HUES6 (cell line): Measurements from ENCODE around the gene STUM.

ENCODE experiments used
- H3K27ac ChIP-seq: 2 replicates; pipeline ENCODE4 v1.7.0; 2013; ENCODE audit warnings: low read depth, mild to moderate bottlenecking, low read length, inconsistent platforms
- H3K27me3 ChIP-seq: 2 replicates; pipeline ENCODE4 v1.6.1; 2013; ENCODE audit warnings: low read length; ENCODE audit not compliant: control insufficient read depth, insufficient read depth
- H3K36me3 ChIP-seq: 2 replicates; pipeline ENCODE4 v1.6.1; 2013; ENCODE audit warnings: low read length; ENCODE audit not compliant: control insufficient read depth, insufficient read depth
- H3K4me1 ChIP-seq: 2 replicates; pipeline ENCODE4 v1.6.1; 2013; ENCODE audit warnings: low read length; ENCODE audit not compliant: control insufficient read depth, insufficient read depth
- H3K4me3 ChIP-seq: 2 replicates; pipeline ENCODE4 v1.5.1; 2013; ENCODE audit warnings: low read depth, low read length
- H3K9ac ChIP-seq: one replicate; pipeline ENCODE4 v1.6.1; 2013; ENCODE audit warnings: mild to moderate bottlenecking, low read length
- H3K9me3 ChIP-seq: 2 replicates; pipeline ENCODE4 v1.6.1; 2013; ENCODE audit warnings: low read depth, low read length; ENCODE audit not compliant: control insufficient read depth, insufficient read depth

The STUM gene

DNA sequence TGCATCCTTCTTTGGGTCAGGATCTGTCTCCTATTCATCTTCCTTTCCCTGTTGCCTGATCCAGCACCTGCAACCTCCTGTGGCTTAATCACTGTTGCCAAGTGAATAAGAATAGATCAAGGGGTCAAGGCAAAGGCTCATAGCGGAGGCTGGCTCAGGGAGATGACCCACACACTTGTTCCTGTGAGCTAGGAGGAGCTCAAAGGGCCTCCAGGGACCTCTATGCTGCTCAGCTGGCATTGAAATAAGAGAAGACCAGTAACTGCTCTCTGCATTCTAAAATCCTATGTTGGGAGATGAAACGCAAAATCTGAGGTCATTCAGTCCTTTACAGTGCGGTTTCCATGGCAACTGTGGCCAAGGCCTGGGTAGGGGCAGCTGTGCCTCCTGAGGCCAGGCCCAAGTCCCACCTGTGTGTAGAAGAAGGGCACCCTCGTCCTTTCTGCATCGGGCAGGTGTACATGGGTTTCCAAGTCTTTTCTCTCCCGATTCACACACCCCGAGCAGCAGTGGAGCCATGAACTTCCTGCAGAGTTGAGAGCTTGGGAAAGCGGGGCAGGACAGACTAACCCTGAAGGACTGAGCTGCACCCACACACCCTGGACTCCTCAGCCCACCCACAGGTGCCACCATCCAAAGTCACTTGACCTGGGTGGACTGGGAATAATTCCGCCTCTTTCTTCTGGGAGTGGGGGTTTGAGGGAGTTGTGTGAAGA, 27.8 kb upstream of the STUM start:
- Histone ChIP-seq H3K27me3 (peaks cover 47% of the 10 kb centered on the region), H3K27ac (no peak overlapping the region), H3K4me3 (no peak overlapping the region), H3K9ac (no peak overlapping the region), H3K9me3 (no peaks in the 10 kb centered on the region), H3K4me1 (peaks cover 18% of the 10 kb centered on the region), H3K36me3 (no peaks in the 10 kb centered on the region)

DNA sequence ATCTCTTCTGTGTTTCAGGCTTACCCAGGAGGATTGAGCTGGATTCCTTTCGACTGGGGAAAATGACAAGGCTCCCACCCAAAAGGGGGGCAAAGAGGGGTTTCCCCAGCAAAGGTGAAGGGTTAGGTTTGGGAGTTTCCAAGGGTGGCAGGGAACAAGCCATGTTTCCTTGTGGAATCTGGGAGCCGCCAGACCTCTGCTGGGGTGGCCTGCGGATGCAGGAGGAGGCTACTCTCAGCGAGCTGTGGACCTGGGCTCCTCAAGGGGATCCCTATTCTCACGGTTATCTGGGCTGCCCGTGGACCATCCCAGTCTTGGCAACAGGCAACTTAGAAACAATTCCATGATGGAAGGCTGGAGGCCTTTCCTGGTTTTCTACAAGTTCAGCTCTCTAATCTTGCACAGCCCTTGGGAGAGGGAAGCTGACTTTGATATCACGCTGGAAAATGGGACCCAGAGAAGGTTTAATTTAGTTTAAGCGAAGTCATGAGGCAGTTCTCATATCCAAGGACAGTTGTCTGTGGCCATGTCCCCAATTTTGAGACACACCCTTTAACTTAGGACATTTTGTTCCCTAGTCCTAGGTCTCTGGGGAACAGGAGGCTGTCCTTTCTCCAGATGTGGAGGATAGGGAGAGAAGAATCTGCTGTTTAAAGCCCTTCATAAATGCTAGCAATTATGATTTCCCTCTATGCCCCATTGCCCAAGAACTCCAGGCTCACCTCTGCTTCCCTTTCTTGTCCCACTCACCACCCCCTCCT, 24.7 kb upstream of the STUM start:
- no peak overlapping the region for H3K4me3 ChIP-seq
- peaks cover 17% of the 10 kb centered on the region for H3K27me3 ChIP-seq
- H3K9ac ChIP-seq: no peak overlapping the region
- H3K4me1 ChIP-seq: peaks cover 18% of the 10 kb centered on the region
- no peak overlapping the region for H3K27ac ChIP-seq
- H3K36me3 ChIP-seq: no peaks in the 10 kb centered on the region
- H3K9me3 ChIP-seq: no peaks in the 10 kb centered on the region

DNA sequence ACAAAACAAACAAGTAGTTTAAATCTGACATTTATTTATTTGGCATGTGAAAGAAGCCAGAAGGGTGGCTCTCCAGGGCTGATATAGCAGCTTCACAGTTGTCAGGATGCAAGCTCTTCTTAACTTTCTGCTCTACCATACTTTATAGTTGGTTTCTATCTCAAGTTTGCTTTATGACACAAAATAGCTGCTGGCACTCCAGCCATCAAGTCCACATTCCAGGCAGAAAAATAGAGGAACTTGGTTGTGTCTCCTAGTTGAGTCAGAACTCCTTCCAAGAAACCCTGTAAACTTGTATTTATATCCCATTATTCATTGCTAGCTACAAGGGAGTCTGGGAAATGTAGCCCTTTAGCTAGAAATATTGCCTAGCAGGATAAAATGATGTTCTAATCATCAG, 24.0 kb upstream of the STUM start:
- Histone ChIP-seq H3K9ac (no peak overlapping the region), H3K27ac (no peak overlapping the region), H3K4me1 (peaks cover 15% of the 10 kb centered on the region), H3K27me3 (peaks cover 10% of the 10 kb centered on the region; the same call in 1 of the 2 replicates), H3K9me3 (no peaks in the 10 kb centered on the region), H3K4me3 (no peak overlapping the region), H3K36me3 (no peaks in the 10 kb centered on the region)

DNA sequence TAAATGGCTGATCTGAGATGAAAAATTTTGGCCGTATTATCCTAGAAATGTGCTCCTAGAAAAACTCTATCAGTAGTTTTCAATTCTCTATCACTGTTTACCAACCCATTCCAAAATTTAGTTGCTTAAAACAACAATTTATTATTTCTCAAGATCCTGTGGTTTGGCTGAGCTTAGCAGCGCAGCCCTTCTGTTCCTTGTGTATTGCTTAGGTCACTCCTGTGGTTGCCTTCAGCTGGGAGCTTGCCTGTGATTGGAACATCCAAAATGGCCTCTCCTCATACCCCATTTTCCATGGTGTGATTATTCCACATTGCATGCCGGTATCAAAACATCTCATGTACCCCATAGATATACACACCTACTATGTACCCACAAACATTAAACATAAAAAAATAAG, 22.8 kb upstream of the STUM start:
- H3K27me3 ChIP-seq: peaks cover 7% of the 10 kb centered on the region; the same call in 1 of the 2 replicates
- H3K27ac ChIP-seq: no peak overlapping the region
- H3K9me3 ChIP-seq: no peaks in the 10 kb centered on the region
- no peak overlapping the region for H3K4me3 ChIP-seq
- no peak overlapping the region for H3K9ac ChIP-seq
- no peaks in the 10 kb centered on the region for H3K36me3 ChIP-seq
- peaks cover 3% of the 10 kb centered on the region; the same call in 1 of the 2 replicates for H3K4me1 ChIP-seq

DNA sequence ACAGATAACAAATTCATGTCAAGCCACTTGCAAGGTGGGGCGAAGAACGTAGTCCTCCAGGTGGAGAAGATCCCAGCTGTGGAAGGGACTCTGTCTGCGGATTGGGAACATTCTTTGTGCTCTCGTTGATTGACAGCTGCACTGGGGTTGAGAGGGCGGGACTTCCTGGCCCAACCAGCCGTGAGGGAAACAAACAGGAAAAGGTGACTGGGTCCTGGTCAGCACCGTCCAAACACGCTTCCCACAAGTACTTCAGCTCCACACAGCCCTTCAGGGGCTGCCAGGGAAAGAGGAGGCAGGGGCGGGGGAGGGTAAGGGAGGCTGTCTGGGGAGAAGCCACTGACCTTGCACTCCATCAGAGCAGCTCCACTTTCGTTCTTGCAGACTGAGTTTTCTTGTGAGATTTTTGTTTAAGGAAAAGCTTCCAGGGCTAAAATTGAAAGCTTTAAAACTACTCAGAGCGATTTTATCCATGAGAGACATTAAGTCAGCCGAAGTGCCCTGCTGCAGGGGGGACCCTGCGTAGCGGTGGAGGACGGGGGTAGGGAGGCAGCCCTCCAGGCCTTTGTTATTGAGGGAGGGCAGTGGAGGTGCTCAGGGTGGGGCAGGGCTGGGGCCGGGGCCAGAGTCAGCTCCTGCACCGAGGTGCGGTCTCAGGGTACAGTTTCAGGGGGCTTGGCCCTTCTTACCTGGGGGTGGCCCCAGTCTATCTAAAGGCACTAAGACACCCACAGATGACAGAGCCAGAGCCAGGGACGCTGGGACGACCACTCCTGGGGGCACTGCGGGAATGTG, 21.6 kb upstream of the STUM start:
- Histone ChIP-seq H3K4me3 (no peak overlapping the region), H3K9me3 (no peaks in the 10 kb centered on the region), H3K27ac (no peak overlapping the region), H3K4me1 (no peaks in the 10 kb centered on the region; the same call in 1 of the 2 replicates), H3K9ac (no peak overlapping the region), H3K36me3 (no peaks in the 10 kb centered on the region), H3K27me3 (peaks cover 4% of the 10 kb centered on the region; the same call in 1 of the 2 replicates)

DNA sequence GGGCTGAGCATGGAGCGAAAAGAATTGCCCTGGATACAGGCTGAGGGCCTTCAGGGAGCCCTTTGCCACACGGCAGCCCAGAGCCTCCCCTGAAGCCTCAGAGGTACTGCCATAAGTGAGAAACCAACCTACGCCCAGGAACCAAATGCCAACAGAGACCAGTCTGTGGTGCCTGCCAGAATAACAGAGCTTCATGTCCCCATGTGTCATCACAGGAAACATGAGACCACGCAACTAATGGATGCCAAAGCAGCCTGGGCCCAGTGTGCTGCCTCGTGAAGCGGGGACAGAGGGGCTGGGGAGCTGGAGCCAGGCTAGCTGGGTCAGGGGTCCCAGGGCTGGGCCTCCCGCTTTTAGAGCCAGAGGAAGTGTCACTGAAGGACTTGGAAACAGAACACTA, 18.7 kb upstream of the STUM start:
- peaks cover 10% of the 10 kb centered on the region; the same call in 1 of the 2 replicates for H3K4me1 ChIP-seq
- no peaks in the 10 kb centered on the region for H3K9me3 ChIP-seq
- no peaks in the 10 kb centered on the region for H3K36me3 ChIP-seq
- H3K4me3 ChIP-seq: no peak overlapping the region
- H3K27ac ChIP-seq: no peak overlapping the region
- H3K27me3 ChIP-seq: no peaks in the 10 kb centered on the region
- H3K9ac ChIP-seq: no peak overlapping the region

DNA sequence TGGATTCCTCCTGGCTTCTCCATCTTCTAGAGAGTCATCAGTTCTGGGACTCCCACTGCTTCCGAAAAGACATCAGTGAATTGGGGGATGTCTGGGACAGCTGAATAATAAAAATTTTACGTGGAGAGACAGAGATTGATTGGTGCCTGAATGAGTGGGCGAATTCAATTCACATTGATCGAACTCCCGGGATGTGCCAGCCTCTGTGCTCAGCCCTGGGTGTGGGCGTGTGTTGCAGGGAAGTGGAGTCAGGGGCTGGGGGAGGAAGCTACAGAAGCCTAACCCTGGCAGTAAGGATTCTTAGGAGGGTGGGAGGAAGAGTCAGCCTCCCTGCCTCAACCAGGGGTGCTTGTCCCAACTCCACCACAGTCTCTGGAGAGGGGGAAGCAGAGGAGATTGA, 18.0 kb upstream of the STUM start:
- Histone ChIP-seq H3K36me3 (no peaks in the 10 kb centered on the region), H3K4me1 (peaks cover 10% of the 10 kb centered on the region; the same call in 1 of the 2 replicates), H3K9ac (no peak overlapping the region), H3K27ac (no peak overlapping the region), H3K4me3 (no peak overlapping the region), H3K9me3 (no peaks in the 10 kb centered on the region), H3K27me3 (no peaks in the 10 kb centered on the region)

DNA sequence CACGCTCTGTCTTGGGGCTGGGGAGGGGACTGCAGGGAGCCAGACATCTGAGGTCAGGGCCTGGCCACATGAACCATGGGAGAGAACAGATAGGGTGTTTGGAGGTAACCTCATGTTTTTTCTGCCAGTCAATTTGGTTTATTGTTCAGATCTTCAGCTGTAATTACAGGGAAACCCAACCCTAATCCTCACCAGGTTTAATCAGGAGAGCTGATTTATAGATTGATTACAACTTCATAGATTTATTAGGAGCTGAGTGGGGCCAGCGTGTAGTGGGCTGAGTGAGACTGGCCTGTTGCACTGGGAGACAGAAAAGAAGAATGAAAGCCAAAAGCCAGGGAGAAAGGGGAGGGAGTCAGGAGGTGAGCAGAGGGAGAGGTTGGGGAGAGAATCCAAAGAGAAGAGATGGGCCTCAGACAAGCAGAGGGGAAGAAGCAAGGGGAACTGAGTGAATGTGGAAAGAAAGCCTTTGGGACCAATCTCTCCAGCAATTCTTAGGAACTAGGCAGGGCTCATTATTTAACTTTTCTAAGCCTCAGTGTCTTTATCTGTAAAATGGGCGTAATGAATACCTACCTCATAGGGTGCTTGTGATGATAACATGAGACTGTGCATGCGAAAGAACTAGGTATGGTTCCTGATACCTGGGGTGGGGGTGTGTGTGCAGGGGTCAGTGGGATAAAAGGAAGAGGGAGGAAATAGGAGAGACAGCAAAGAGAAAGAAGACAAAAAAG, 17.0 kb upstream of the STUM start:
- Histone ChIP-seq H3K4me1 (peaks cover 10% of the 10 kb centered on the region; the same call in 1 of the 2 replicates), H3K9me3 (no peaks in the 10 kb centered on the region), H3K27me3 (no peaks in the 10 kb centered on the region)

DNA sequence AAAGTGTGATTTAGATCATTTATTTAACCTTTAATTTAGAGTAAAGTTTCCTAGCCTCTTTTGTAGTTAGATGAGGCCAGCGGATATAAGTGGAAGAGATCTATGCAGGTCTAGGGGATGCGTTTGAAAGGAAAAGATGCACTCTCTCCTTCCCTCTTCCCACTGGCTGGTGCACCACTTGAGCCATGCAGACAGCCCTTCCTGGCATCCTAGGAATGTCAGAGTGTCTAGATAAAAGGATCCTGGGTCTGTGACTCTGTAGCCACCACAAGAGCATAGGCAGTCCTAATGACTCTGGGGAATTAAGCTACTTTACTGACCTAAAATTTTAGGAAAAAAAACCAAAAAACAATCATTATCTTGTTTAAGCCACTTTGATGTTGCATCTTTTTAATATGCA, 16.0 kb upstream of the STUM start:
- no peaks in the 10 kb centered on the region for H3K9me3 ChIP-seq
- no peak overlapping the region for H3K9ac ChIP-seq
- H3K27me3 ChIP-seq: no peaks in the 10 kb centered on the region
- peaks cover 10% of the 10 kb centered on the region; the same call in 1 of the 2 replicates for H3K4me1 ChIP-seq
- H3K4me3 ChIP-seq: no peak overlapping the region; the same call in 1 of the 2 replicates
- H3K36me3 ChIP-seq: no peaks in the 10 kb centered on the region
- no peak overlapping the region for H3K27ac ChIP-seq

More for the DNA sequence above, 17.0 kb upstream of the STUM start:
- H3K4me3 ChIP-seq: no peak overlapping the region
- no peaks in the 10 kb centered on the region for H3K36me3 ChIP-seq
- H3K27ac ChIP-seq: no peak overlapping the region
- no peak overlapping the region for H3K9ac ChIP-seq

DNA sequence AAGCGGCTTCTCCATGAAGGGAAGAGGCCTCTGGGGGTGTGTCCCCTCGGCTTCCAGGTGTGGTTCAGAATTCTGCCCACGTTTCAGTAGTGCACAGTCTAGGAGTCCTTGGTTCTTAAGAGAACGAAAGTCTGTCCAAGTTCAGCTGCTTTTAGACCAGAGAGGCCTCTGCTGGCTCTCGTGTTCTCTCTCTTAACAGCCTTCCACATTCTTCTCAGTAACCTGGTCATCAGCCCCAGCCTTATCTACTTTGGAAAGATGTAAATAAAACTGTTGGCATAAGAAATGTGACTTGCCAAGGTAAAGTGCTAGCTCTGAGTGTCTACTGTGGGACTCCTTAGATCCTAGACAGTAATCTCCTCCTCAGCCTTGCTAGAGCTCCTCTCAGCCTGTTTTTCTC, 15.3 kb upstream of the STUM start:
- H3K9me3 ChIP-seq: no peaks in the 10 kb centered on the region
- no peak overlapping the region for H3K4me3 ChIP-seq
- no peaks in the 10 kb centered on the region for H3K36me3 ChIP-seq
- H3K4me1 ChIP-seq: peaks cover 10% of the 10 kb centered on the region; the same call in 1 of the 2 replicates
- no peak overlapping the region for H3K9ac ChIP-seq
- no peak overlapping the region for H3K27ac ChIP-seq
- no peaks in the 10 kb centered on the region for H3K27me3 ChIP-seq
